ENCODE results near the gene HAL.

- TF ChIP-seq, protein P1, sequence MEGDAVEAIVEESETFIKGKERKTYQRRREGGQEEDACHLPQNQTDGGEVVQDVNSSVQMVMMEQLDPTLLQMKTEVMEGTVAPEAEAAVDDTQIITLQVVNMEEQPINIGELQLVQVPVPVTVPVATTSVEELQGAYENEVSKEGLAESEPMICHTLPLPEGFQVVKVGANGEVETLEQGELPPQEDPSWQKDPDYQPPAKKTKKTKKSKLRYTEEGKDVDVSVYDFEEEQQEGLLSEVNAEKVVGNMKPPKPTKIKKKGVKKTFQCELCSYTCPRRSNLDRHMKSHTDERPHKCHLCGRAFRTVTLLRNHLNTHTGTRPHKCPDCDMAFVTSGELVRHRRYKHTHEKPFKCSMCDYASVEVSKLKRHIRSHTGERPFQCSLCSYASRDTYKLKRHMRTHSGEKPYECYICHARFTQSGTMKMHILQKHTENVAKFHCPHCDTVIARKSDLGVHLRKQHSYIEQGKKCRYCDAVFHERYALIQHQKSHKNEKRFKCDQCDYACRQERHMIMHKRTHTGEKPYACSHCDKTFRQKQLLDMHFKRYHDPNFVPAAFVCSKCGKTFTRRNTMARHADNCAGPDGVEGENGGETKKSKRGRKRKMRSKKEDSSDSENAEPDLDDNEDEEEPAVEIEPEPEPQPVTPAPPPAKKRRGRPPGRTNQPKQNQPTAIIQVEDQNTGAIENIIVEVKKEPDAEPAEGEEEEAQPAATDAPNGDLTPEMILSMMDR (IDR thresholded peaks at IDR 0.05; ENCODE audit: low read depth, low read length, missing input control): no peak
- TF ChIP-seq, protein P2, sequence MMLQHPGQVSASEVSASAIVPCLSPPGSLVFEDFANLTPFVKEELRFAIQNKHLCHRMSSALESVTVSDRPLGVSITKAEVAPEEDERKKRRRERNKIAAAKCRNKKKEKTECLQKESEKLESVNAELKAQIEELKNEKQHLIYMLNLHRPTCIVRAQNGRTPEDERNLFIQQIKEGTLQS (IDR thresholded peaks at IDR 0.05): no peak
- no peak for TF ChIP-seq FOXA1 (IDR thresholded peaks at IDR 0.05)
- no peak for TF ChIP-seq TAF1 (conservative IDR thresholded peaks at IDR 0.05)
- TF ChIP-seq GABPA (IDR thresholded peaks at IDR 0.05 in 1 of 2, conservative IDR thresholded peaks at IDR 0.05 in 1 of 2): no peak
- TF ChIP-seq, protein P3, sequence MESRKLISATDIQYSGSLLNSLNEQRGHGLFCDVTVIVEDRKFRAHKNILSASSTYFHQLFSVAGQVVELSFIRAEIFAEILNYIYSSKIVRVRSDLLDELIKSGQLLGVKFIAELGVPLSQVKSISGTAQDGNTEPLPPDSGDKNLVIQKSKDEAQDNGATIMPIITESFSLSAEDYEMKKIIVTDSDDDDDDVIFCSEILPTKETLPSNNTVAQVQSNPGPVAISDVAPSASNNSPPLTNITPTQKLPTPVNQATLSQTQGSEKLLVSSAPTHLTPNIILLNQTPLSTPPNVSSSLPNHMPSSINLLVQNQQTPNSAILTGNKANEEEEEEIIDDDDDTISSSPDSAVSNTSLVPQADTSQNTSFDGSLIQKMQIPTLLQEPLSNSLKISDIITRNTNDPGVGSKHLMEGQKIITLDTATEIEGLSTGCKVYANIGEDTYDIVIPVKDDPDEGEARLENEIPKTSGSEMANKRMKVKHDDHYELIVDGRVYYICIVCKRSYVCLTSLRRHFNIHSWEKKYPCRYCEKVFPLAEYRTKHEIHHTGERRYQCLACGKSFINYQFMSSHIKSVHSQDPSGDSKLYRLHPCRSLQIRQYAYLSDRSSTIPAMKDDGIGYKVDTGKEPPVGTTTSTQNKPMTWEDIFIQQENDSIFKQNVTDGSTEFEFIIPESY (IDR thresholded peaks at IDR 0.05): no peak
- no peak for TF ChIP-seq JUND (IDR thresholded peaks at IDR 0.05)
- TF ChIP-seq, protein P4, sequence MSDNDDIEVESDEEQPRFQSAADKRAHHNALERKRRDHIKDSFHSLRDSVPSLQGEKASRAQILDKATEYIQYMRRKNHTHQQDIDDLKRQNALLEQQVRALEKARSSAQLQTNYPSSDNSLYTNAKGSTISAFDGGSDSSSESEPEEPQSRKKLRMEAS (IDR thresholded peaks at IDR 0.05): no peak
- no peak for TF ChIP-seq RXRA (IDR thresholded peaks at IDR 0.05)
- no peak for TF ChIP-seq SP1 (IDR thresholded peaks at IDR 0.05)
These were observed 4.7 kb upstream of the HAL start for GRCh38 chr12:96000858-96001257.
